ENCODE data around the gene NOL11.

- TF ChIP-seq EZH2 (IDR thresholded peaks at IDR 0.05; ENCODE audit: insufficient read depth, poor library complexity, severe bottlenecking), result no peak
- TF ChIP-seq EZH2phosphoT487 (IDR thresholded peaks at IDR 0.05; ENCODE audit: insufficient read depth, low read depth), result no peak
These were observed 39.3 kb upstream of the NOL11 start for GRCh38 chr17:67678414-67678813.
